ENCODE results near the gene KCNIP4. TPM values are rescaled to one million over a fixed set of nuclear protein-coding genes. Genes with fewer than 3 reads are reported as not detected.

KCNIP4 gene
- polyA plus RNA-seq, 1 donor (not counting 4 experiments of a cell fraction or from before 2014, with no cell fraction given): 0.07 TPM

- dilution Hi-C loops (cut with MboI; ENCODE audit: extremely low pct_ligation_motif_present, low sequenced_read_pairs): loop anchor here (25.0 kb wide), 1 partner anchor 364 kb away; no protein-coding TSS in a partner anchor
- H3K4me1 ChIP-seq (ENCODE audit: control insufficient read depth, extremely low read depth, insufficient read depth, low read length): no peaks in the 10 kb centered on the region
- H4K20me1 ChIP-seq (ENCODE audit: control insufficient read depth, extremely low read depth, insufficient read depth, low read length): no peaks in the 10 kb centered on the region
- DNase-seq (ENCODE audit: low read depth, low spot score) (no peak), FAIRE-seq (no peak)
- H2AFZ ChIP-seq (ENCODE audit: control insufficient read depth, low read length): no peak overlapping the region
- H3K9me1 ChIP-seq (ENCODE audit: control insufficient read depth, extremely low read depth, insufficient read depth, low read length): no peaks in the 10 kb centered on the region
- H3K79me2 ChIP-seq (ENCODE audit: control insufficient read depth, insufficient read depth, low read length): no peaks in the 10 kb centered on the region
- H3K36me3 ChIP-seq (ENCODE audit: control insufficient read depth in 2 of 2, extremely low read depth in 1 of 2, insufficient read depth in 2 of 2, low read length in 2 of 2): no peaks in the 10 kb centered on the region
- no peaks in the 10 kb centered on the region for H3K27me3 ChIP-seq (ENCODE audit: control insufficient read depth, extremely low read depth, insufficient read depth, low read length)
- H3K9ac ChIP-seq (ENCODE audit: control insufficient read depth, extremely low read depth, insufficient read depth, low read length): no peak overlapping the region
- no peak overlapping the region for H3K4me3 ChIP-seq (ENCODE audit: control insufficient read depth in 2 of 3, extremely low read depth in 1 of 3, insufficient read depth in 2 of 3, low read depth in 1 of 3, low read length in 3 of 3)
- H3K9me3 ChIP-seq (ENCODE audit: control insufficient read depth, low read depth, low read length): no peaks in the 10 kb centered on the region
- H3K27ac ChIP-seq (ENCODE audit: control insufficient read depth, insufficient read depth, low read length): no peak overlapping the region
- H3K4me2 ChIP-seq (ENCODE audit: control insufficient read depth, extremely low read depth, insufficient read depth, low read depth, low read length): no peak overlapping the region
- TF ChIP-seq EZH2 (IDR thresholded peaks at IDR 0.05; ENCODE audit: low read length) (no peak), CTCF (optimal IDR thresholded peaks at IDR 0.05 in 1 of 3, IDR thresholded peaks at IDR 0.05 in 1 of 3, conservative IDR thresholded peaks at IDR 0.05 in 1 of 3; ENCODE audit: extremely low read depth in 1 of 3, insufficient read depth in 2 of 3, low read length in 3 of 3) (no peak)
These were observed 822.5 kb downstream of the KCNIP4 start for GRCh38 chr4:21126014-21126512.

- dilution Hi-C loops (cut with MboI; ENCODE audit: extremely low pct_ligation_motif_present, low sequenced_read_pairs): no loop called here
- Histone ChIP-seq H3K9ac (ENCODE audit: control insufficient read depth, extremely low read depth, insufficient read depth, low read length) (no peak overlapping the region), H3K9me3 (ENCODE audit: control insufficient read depth, low read depth, low read length) (no peaks in the 10 kb centered on the region), H3K79me2 (ENCODE audit: control insufficient read depth, insufficient read depth, low read length) (no peaks in the 10 kb centered on the region), H3K9me1 (ENCODE audit: control insufficient read depth, extremely low read depth, insufficient read depth, low read length) (no peaks in the 10 kb centered on the region), H2AFZ (ENCODE audit: control insufficient read depth, low read length) (no peak overlapping the region), H3K27ac (ENCODE audit: control insufficient read depth, insufficient read depth, low read length) (no peak overlapping the region), H3K4me3 (ENCODE audit: control insufficient read depth in 2 of 3, extremely low read depth in 1 of 3, insufficient read depth in 2 of 3, low read depth in 1 of 3, low read length in 3 of 3) (no peak overlapping the region), H3K4me1 (ENCODE audit: control insufficient read depth, extremely low read depth, insufficient read depth, low read length) (no peaks in the 10 kb centered on the region), H3K36me3 (ENCODE audit: control insufficient read depth in 2 of 2, extremely low read depth in 1 of 2, insufficient read depth in 2 of 2, low read length in 2 of 2) (no peaks in the 10 kb centered on the region), H3K27me3 (ENCODE audit: control insufficient read depth, extremely low read depth, insufficient read depth, low read length) (peaks cover 3% of the 10 kb centered on the region), H3K4me2 (ENCODE audit: control insufficient read depth, extremely low read depth, insufficient read depth, low read depth, low read length) (no peak overlapping the region), H4K20me1 (ENCODE audit: control insufficient read depth, extremely low read depth, insufficient read depth, low read length) (no peaks in the 10 kb centered on the region)
- TF ChIP-seq CTCF (optimal IDR thresholded peaks at IDR 0.05 in 1 of 3, IDR thresholded peaks at IDR 0.05 in 1 of 3, conservative IDR thresholded peaks at IDR 0.05 in 1 of 3; ENCODE audit: extremely low read depth in 1 of 3, insufficient read depth in 2 of 3, low read length in 3 of 3): no peak
- no peak for TF ChIP-seq EZH2 (IDR thresholded peaks at IDR 0.05; ENCODE audit: low read length)
- FAIRE-seq (no peak), DNase-seq (ENCODE audit: low read depth, low spot score) (no peak)
These were observed 830.3 kb downstream of the KCNIP4 start for GRCh38 chr4:21118301-21118700.

All from keratinocyte (primary cell).